Testis (tissue), 3 donors: Measurements from ENCODE around the gene HERPUD1. TPM values are rescaled to one million over a fixed set of nuclear protein-coding genes. Genes with fewer than 3 reads are reported as not detected.

Source experiments
- DNase-seq: peaks from one replicate; pipeline ENCODE4 v3.0.0-alpha.2; 2019
- H3K27ac ChIP-seq, 2 donors: fragments of 200-600 bp; sonication (generic); one replicate each; pipeline ENCODE4 v1.5.1; 2019
- H3K27me3 ChIP-seq: fragments of 200-600 bp; sonication (generic); one replicate; pipeline ENCODE4 v1.5.1; 2019
- H3K36me3 ChIP-seq: fragments of 200-600 bp; sonication (generic); one replicate; pipeline ENCODE4 v1.5.1; 2017; ENCODE audit warnings: low read depth; ENCODE audit errors: missing control alignments
- H3K4me1 ChIP-seq: fragments of 200-600 bp; sonication (generic); one replicate; pipeline ENCODE4 v1.5.1; 2019
- H3K4me3 ChIP-seq, 2 donors: fragments of 200-600 bp; sonication (generic); one replicate each; pipeline ENCODE4 v1.5.1; 2017 to 2019
- H3K9me3 ChIP-seq: fragments of 200-600 bp; sonication (generic); one replicate; pipeline ENCODE4 v1.5.1; 2017
- CTCF ChIP-seq, 3 experiments: fragments of 450-650 bp in 2 of 3; fragments of 200-600 bp in 1 of 3; sonication (generic) in 1 of 3; IDR thresholded peaks; one replicate each; pipeline ENCODE4 v1.5.1; 2016 to 2019; ENCODE audit warnings: antibody characterized with exemption in 3 of 3, mild to moderate bottlenecking in 2 of 3, moderate library complexity in 1 of 3
- POLR2A ChIP-seq: fragments of 450-650 bp; IDR thresholded peaks from one replicate; pipeline ENCODE4 v1.6.1; 2017; ENCODE audit warnings: antibody characterized with exemption, mild to moderate bottlenecking, moderate library complexity
- WGBS, 2 donors: methylation state at CpG; one replicate each; pipeline ENCODE4 v1.1.5; 2018; 5-methylcytosine and 5-hydroxymethylcytosine counted together
- intact Hi-C: fragments of 100-400 bp; cut with DNase I; formaldehyde crosslinking; loops from one replicate; pipeline ENCODE4 v1.15.1; 2023; ENCODE audit warnings: low total_unique reads
- polyA plus RNA-seq: library from polyadenylated mRNA; stranded (reverse); fragments of 350-450 nt; fragmentation: Illumina TruSeq; extraction: RNeasy Lipid Tissue Mini Kit (QIAGEN cat#74804); gene quantifications from one replicate; pipeline ENCODE4 v1.2.3, GENCODE V29; 2014; ENCODE audit warnings: low read depth, low replicate concordance; ENCODE audit not compliant: insufficient read depth
- total RNA-seq, 2 donors: library from RNA; depleted of rRNA; stranded (reverse); fragments of >200 nt; gene quantifications; one replicate each; pipeline ENCODE4 v1.2.3, GENCODE V29; 2016

The HERPUD1 gene
- total and polyA plus RNA-seq, 3 donors from 2014 or later: 68.0 to 90.8 (median 88.9) TPM

GRCh38 chr16:56941092-56941491 is 9.2 kb downstream of the HERPUD1 start:
- Histone ChIP-seq H3K27me3 (no peaks in the 10 kb centered on the region), H3K36me3 (no peaks in the 10 kb centered on the region), H3K9me3 (no peaks in the 10 kb centered on the region), H3K4me3 (no peak overlapping the region), H3K27ac (no peak overlapping the region), H3K4me1 (no peaks in the 10 kb centered on the region)
- DNase-seq: no peak
- intact Hi-C loops: no loop called here
- no peak for TF ChIP-seq POLR2A
- no peak for TF ChIP-seq CTCF (IDR thresholded peaks at IDR 0.05)
- 79 to 83% methylated on average over 2 of the region's 2 CpGs for WGBS, 2 donors

- intact Hi-C loops: no loop called here
- DNase-seq: no peak
- no peaks in the 10 kb centered on the region for H3K4me1 ChIP-seq
- 75 to 80% methylated on average over 9 of the region's 9 CpGs for WGBS, 2 donors
- no peak overlapping the region for H3K27ac ChIP-seq
- no peak overlapping the region for H3K4me3 ChIP-seq
- TF ChIP-seq CTCF (IDR thresholded peaks at IDR 0.05) (no peak), POLR2A (no peak)
- H3K36me3 ChIP-seq: no peaks in the 10 kb centered on the region
- H3K27me3 ChIP-seq: no peaks in the 10 kb centered on the region
- H3K9me3 ChIP-seq: no peaks in the 10 kb centered on the region
These were observed 10.0 kb downstream of the HERPUD1 start for GRCh38 chr16:56941856-56942331.

- no peaks in the 10 kb centered on the region for H3K36me3 ChIP-seq
- no peaks in the 10 kb centered on the region for H3K9me3 ChIP-seq
- H3K27me3 ChIP-seq: no peaks in the 10 kb centered on the region
- intact Hi-C loops: no loop called here
- no peak for DNase-seq
- H3K27ac ChIP-seq: no peak overlapping the region
- H3K4me1 ChIP-seq: no peaks in the 10 kb centered on the region
- TF ChIP-seq POLR2A: no peak
- no peak for TF ChIP-seq CTCF (IDR thresholded peaks at IDR 0.05)
- 82 to 83% methylated on average over 6 of the region's 6 CpGs for WGBS, 2 donors
- no peak overlapping the region for H3K4me3 ChIP-seq
These were observed 11.9 kb downstream of the HERPUD1 start for GRCh38 chr16:56943761-56944375.

- 47 to 73% methylated on average over 2 of the region's 2 CpGs for WGBS, 2 donors
- intact Hi-C loops: no loop called here
- H3K36me3 ChIP-seq: no peaks in the 10 kb centered on the region
These were observed 13.3 kb downstream of the HERPUD1 start for GRCh38 chr16:56944954-56945839.

More at GRCh38 chr16:56944954-56945839, 13.3 kb downstream of the HERPUD1 start:
- H3K27me3 ChIP-seq: no peaks in the 10 kb centered on the region
- H3K4me1 ChIP-seq: no peaks in the 10 kb centered on the region
- H3K4me3 ChIP-seq: no peak overlapping the region
- peak; percentile 23 for DNase-seq
- H3K9me3 ChIP-seq: no peaks in the 10 kb centered on the region
- TF ChIP-seq POLR2A (no peak), CTCF (IDR thresholded peaks at IDR 0.05) (no peak)
- H3K27ac ChIP-seq: peak overlapping the region in 1 of 2 donors; percentile 23
